Cerebellar cortex (tissue), 1 donor: ENCODE measurements around the gene PYGL.
"Not testable (repeated sequence)": the region's sequence is repeated elsewhere in the genome, so short reads cannot be mapped to it uniquely, and the experiment has no call there.

Experiments
- DNase-seq: peaks from one replicate; pipeline ENCODE4 v3.0.0-alpha.2; 2015; ENCODE audit warnings: low spot score

PYGL gene

GRCh38 chr14:50926851-50927386, 17.4 kb downstream of the PYGL start:
- no peak for DNase-seq

GRCh38 chr14:50924843-50925242, 19.4 kb downstream of the PYGL start:
- DNase-seq, result no peak

- DNase-seq, result no peak
Observed at GRCh38 chr14:50924236-50924635, 20.0 kb downstream of the PYGL start.

GRCh38 chr14:50922803-50923202, 21.5 kb downstream of the PYGL start:
- DNase-seq, result no peak

GRCh38 chr14:50920482-50921230, 23.6 kb downstream of the PYGL start:
- DNase-seq, result no peak

- DNase-seq, result not testable (repeated sequence)
Observed at GRCh38 chr14:50919524-50919923, 24.8 kb downstream of the PYGL start.

- no peak for DNase-seq
Observed at GRCh38 chr14:50917449-50917848, 26.8 kb downstream of the PYGL start.

GRCh38 chr14:50910495-50911420, 33.5 kb downstream of the PYGL start:
- DNase-seq, result no peak

GRCh38 chr14:50906326-50907065, 37.8 kb downstream of the PYGL start:
- DNase-seq, result no peak

GRCh38 chr14:50904719-50905118, 39.6 kb downstream of the PYGL start:
- DNase-seq, result no peak

- no peak for DNase-seq
Observed at GRCh38 chr14:50901361-50901760, 42.9 kb downstream of the PYGL start.

- no peak for DNase-seq
Observed at GRCh38 chr14:50897658-50898175, 46.6 kb downstream of the PYGL start.

GRCh38 chr14:50897005-50897404, 47.3 kb downstream of the PYGL start:
- DNase-seq, result not testable (repeated sequence)

GRCh38 chr14:50896421-50896820, 47.9 kb downstream of the PYGL start:
- not testable (repeated sequence) for DNase-seq

GRCh38 chr14:50892255-50892654, 52.0 kb downstream of the PYGL start:
- no peak for DNase-seq

- DNase-seq, result no peak
Observed at GRCh38 chr14:50887476-50887875, 56.8 kb downstream of the PYGL start.

- no peak for DNase-seq
Observed at GRCh38 chr14:50883827-50884197, 60.5 kb downstream of the PYGL start.

- no peak for DNase-seq
Observed at GRCh38 chr14:50882932-50883826, 61.1 kb downstream of the PYGL start.

GRCh38 chr14:50875359-50876070, 68.8 kb downstream of the PYGL start:
- DNase-seq, result no peak

- DNase-seq, result no peak
Observed at GRCh38 chr14:50874757-50875156, 69.5 kb downstream of the PYGL start.
